ENCODE results near the gene TMEM202. TPM values are rescaled to one million over a fixed set of nuclear protein-coding genes. Genes with fewer than 3 reads are reported as not detected.

Gene TMEM202
- total and polyA plus RNA-seq, 2 of the 4 experiments (the other 2 are of a cell fraction), result not detected

- no TSS peak for BruUV-seq (replicated peaks)
- H4K8ac ChIP-seq (ENCODE audit: low read depth in 2 of 2, low read length in 2 of 2), result no peak overlapping the region
- H3K9ac ChIP-seq (ENCODE audit: low read depth, low read length), result no peak overlapping the region
- ChIA-PET POLR2A (ENCODE audit: unreplicated experiment) (no interaction called here), CTCF (interaction anchor here (0.6 kb wide), 1 partner anchor 12 kb away, joined by 3 read pairs; no protein-coding TSS in a partner anchor)
- H3K36me3 ChIP-seq (ENCODE audit: control insufficient read depth, insufficient read depth, low read length), result no peaks in the 10 kb centered on the region
- no peak overlapping the region for H2AFZ ChIP-seq (replicated peaks; ENCODE audit: low read length, poor library complexity)
- H3K4me3 ChIP-seq (ENCODE audit: insufficient read depth, low read depth, low read length), result no peak overlapping the region
- no peaks in the 10 kb centered on the region for H3K9me1 ChIP-seq (ENCODE audit: insufficient read depth, low read length)
- in situ Hi-C loops (cut with MboI; ENCODE audit: low sequenced_read_pairs) (no loop called here), dilution Hi-C loops (cut with HindIII; ENCODE audit: low sequenced_read_pairs, unreplicated experiment) (no loop called here), intact Hi-C loops (cut with micrococcal nuclease) (no loop called here)
- H3K4ac ChIP-seq (ENCODE audit: low read depth, low read length), result no peak overlapping the region
- H4K20me1 ChIP-seq (ENCODE audit: insufficient read depth, low read length), result no peaks in the 10 kb centered on the region
- H4K91ac ChIP-seq (ENCODE audit: insufficient read depth, low read depth, low read length), result no peak overlapping the region
- H4K5ac ChIP-seq (ENCODE audit: low read depth, low read length), result no peak overlapping the region
- H3K14ac ChIP-seq (replicated peaks; ENCODE audit: low read depth, low read length), result no peak overlapping the region
- DNase-seq (no peak), ATAC-seq (ENCODE audit: low read depth) (no peak)
- H2BK5ac ChIP-seq (ENCODE audit: low read depth, low read length, poor library complexity, severe bottlenecking), result no peak overlapping the region
- H3K27ac ChIP-seq (ENCODE audit: insufficient read depth, low read length), result no peak overlapping the region
- H3K4me1 ChIP-seq (ENCODE audit: control insufficient read depth, insufficient read depth, low read length), result no peaks in the 10 kb centered on the region
- H3K56ac ChIP-seq (ENCODE audit: extremely low read depth, insufficient read depth, low read length), result no peak overlapping the region
- H3K79me1 ChIP-seq (ENCODE audit: low read depth in 1 of 2, low read length in 2 of 2), result no peaks in the 10 kb centered on the region
- no peak overlapping the region for H2BK120ac ChIP-seq (ENCODE audit: low read depth, low read length)
- H3K18ac ChIP-seq (ENCODE audit: low read depth, low read length), result no peak overlapping the region
- H2AK9ac ChIP-seq (replicated peaks; ENCODE audit: low read depth, low read length, poor library complexity), result no peak overlapping the region
- 0 out of 2 replicates have a peak, but pooled peaks cover 3% of the 10 kb centered on the region for H3K9me3 ChIP-seq (ENCODE audit: control insufficient read depth, insufficient read depth, low read length)
- H2BK15ac ChIP-seq (ENCODE audit: low read depth, low read length), result no peak overlapping the region
- no peak overlapping the region for H2AK5ac ChIP-seq (ENCODE audit: low read depth, low read length)
- no peak overlapping the region for H2BK20ac ChIP-seq (ENCODE audit: low read depth, low read length)
- no peak overlapping the region for H3K4me2 ChIP-seq (ENCODE audit: low read depth, low read length)
- peaks cover 55% of the 10 kb centered on the region for H3K27me3 ChIP-seq (ENCODE audit: control insufficient read depth, insufficient read depth, low read length)
- TF ChIP-seq USF2 (IDR thresholded peaks at IDR 0.05; ENCODE audit: low read depth, low read length) (no peak), RCOR1 (IDR thresholded peaks at IDR 0.05; ENCODE audit: insufficient replicate concordance, low read length) (no peak), RFX5 (IDR thresholded peaks at IDR 0.05; ENCODE audit: low read depth, low read length) (no peak), CHD1 (IDR thresholded peaks at IDR 0.05; ENCODE audit: low read depth, low read length) (no peak), FOS (IDR thresholded peaks at IDR 0.05; ENCODE audit: low read depth, low read length) (no peak), SMC3 (IDR thresholded peaks at IDR 0.05; ENCODE audit: low read depth, low read length) (no peak), MXI1 (IDR thresholded peaks at IDR 0.05; ENCODE audit: borderline replicate concordance, low read depth, low read length) (no peak), BHLHE40 (IDR thresholded peaks at IDR 0.05; ENCODE audit: low read depth, low read length) (no peak), CEBPB (IDR thresholded peaks at IDR 0.05; ENCODE audit: low read depth, low read length) (no peak), RAD21 (IDR thresholded peaks at IDR 0.05; ENCODE audit: low read length) (no peak), NFE2L2 (IDR thresholded peaks at IDR 0.05; ENCODE audit: low read depth, low read length) (no peak), MAZ (IDR thresholded peaks at IDR 0.05; ENCODE audit: borderline replicate concordance, low read depth, low read length) (no peak), CTCF (conservative IDR thresholded peaks at IDR 0.05; ENCODE audit: low read depth, low read length) (no peak), MAFK (IDR thresholded peaks at IDR 0.05; ENCODE audit: low read depth, low read length) (no peak), ELK1 (IDR thresholded peaks at IDR 0.05; ENCODE audit: borderline replicate concordance, low read depth, low read length) (no peak), POLR2A (IDR thresholded peaks at IDR 0.05; ENCODE audit: low read depth, low read length) (no peak)
- WGBS, 2 experiments (ENCODE audit: extremely low coverage in 2 of 2, insufficient read length in 1 of 2), result 60% methylated on average over 2 of the region's 5 CpGs; no CpG with 5 or more reads in 1 of the 2 experiments
- H3K23ac ChIP-seq (ENCODE audit: low read depth, low read length), result no peak overlapping the region
Observed at GRCh38 chr15:72402726-72403125, 4.6 kb downstream of the TMEM202 start.
